Effector memory CD8-positive, alpha-beta T cell (primary cell): Measurements from ENCODE around the gene CXCL9.
"Not testable (repeated sequence)": the region's sequence is repeated elsewhere in the genome, so short reads cannot be mapped to it uniquely, and the experiment has no call there.

ENCODE experiments used
- ATAC-seq: fragments of 150-1000 bp; cut with Tn5 transposase; replicated peaks from 2 replicates; pipeline ENCODE4 v1.10.0; 2021; ENCODE audit warnings: mild to moderate bottlenecking, moderate library complexity
- DNase-seq, 3 experiments: peaks; one replicate each; pipeline ENCODE4 v3.0.0; 2021
- H3K27ac Mint-ChIP-seq, 2 donors: one replicate each; pipeline ENCODE4 v1.8.0; 2022; ENCODE audit warnings: mild to moderate bottlenecking in 2 of 2, mixed read lengths in 2 of 2, moderate library complexity in 2 of 2
- H3K27me3 Mint-ChIP-seq, 2 donors: one replicate each; pipeline ENCODE4 v1.8.0; 2022; ENCODE audit warnings: mixed read lengths in 2 of 2
- H3K36me3 Mint-ChIP-seq: one replicate; pipeline ENCODE4 v1.8.0; 2022; ENCODE audit warnings: mild to moderate bottlenecking, moderate library complexity, mixed read lengths; ENCODE audit not compliant: insufficient read depth
- H3K4me1 Mint-ChIP-seq, 2 donors: one replicate each; pipeline ENCODE4 v1.8.0; 2022; ENCODE audit warnings: low read depth in 2 of 2, mixed read lengths in 2 of 2
- H3K4me3 Mint-ChIP-seq, 2 donors: one replicate each; pipeline ENCODE4 v1.8.0; 2022; ENCODE audit warnings: mild to moderate bottlenecking in 2 of 2, mixed read lengths in 2 of 2, moderate library complexity in 2 of 2
- H3K9me3 Mint-ChIP-seq, 2 donors: one replicate each; pipeline ENCODE4 v1.8.0; 2022; ENCODE audit warnings: mixed read lengths in 2 of 2

The CXCL9 gene

GRCh38 chr4:75968084-75968483, 39.2 kb downstream of the CXCL9 start:
- no peak for ATAC-seq

GRCh38 chr4:75963558-75963957, 43.8 kb downstream of the CXCL9 start:
- no peaks in the 10 kb centered on the region for H3K4me1 Mint-ChIP-seq

More at GRCh38 chr4:75968084-75968483, 39.2 kb downstream of the CXCL9 start:
- H3K36me3 Mint-ChIP-seq = peaks cover 96% of the 10 kb centered on the region
- no peaks in the 10 kb centered on the region for H3K27me3 Mint-ChIP-seq
- DNase-seq = no peak
- no peaks in the 10 kb centered on the region for H3K4me1 Mint-ChIP-seq
- H3K27ac Mint-ChIP-seq = peak overlapping the region in 1 of 2 donors; percentile 65
- H3K9me3 Mint-ChIP-seq = no peaks in the 10 kb centered on the region
- no peak overlapping the region for H3K4me3 Mint-ChIP-seq

GRCh38 chr4:75962072-75962471, 45.2 kb downstream of the CXCL9 start:
- peaks cover 77% of the 10 kb centered on the region for H3K36me3 Mint-ChIP-seq
- H3K9me3 Mint-ChIP-seq, H3K4me3 Mint-ChIP-seq, H3K27ac Mint-ChIP-seq, ATAC-seq, H3K4me1 Mint-ChIP-seq, DNase-seq, H3K27me3 Mint-ChIP-seq: not testable (repeated sequence)

More at GRCh38 chr4:75963558-75963957, 43.8 kb downstream of the CXCL9 start:
- no peaks in the 10 kb centered on the region for H3K27me3 Mint-ChIP-seq
- DNase-seq (no peak), ATAC-seq (no peak)
- H3K4me3 Mint-ChIP-seq = no peak overlapping the region
- H3K9me3 Mint-ChIP-seq = no peaks in the 10 kb centered on the region
- H3K36me3 Mint-ChIP-seq = peaks cover 82% of the 10 kb centered on the region
- no peak overlapping the region for H3K27ac Mint-ChIP-seq

- H3K4me3 Mint-ChIP-seq, H3K27me3 Mint-ChIP-seq, H3K9me3 Mint-ChIP-seq, H3K27ac Mint-ChIP-seq, DNase-seq, ATAC-seq, H3K4me1 Mint-ChIP-seq: not testable (repeated sequence)
- H3K36me3 Mint-ChIP-seq = peaks cover 77% of the 10 kb centered on the region
Observed at GRCh38 chr4:75958546-75958945, 48.8 kb downstream of the CXCL9 start.

- not testable (repeated sequence) for DNase-seq, ATAC-seq, H3K27me3 Mint-ChIP-seq, H3K27ac Mint-ChIP-seq, H3K9me3 Mint-ChIP-seq, H3K4me3 Mint-ChIP-seq, H3K4me1 Mint-ChIP-seq
- peaks cover 82% of the 10 kb centered on the region for H3K36me3 Mint-ChIP-seq
Observed at GRCh38 chr4:75954811-75955210, 52.5 kb downstream of the CXCL9 start.

- no peak for ATAC-seq
- Mint-ChIP-seq H3K36me3 (peaks cover 82% of the 10 kb centered on the region), H3K27ac (no peak overlapping the region), H3K9me3 (no peaks in the 10 kb centered on the region), H3K4me3 (no peak overlapping the region), H3K27me3 (no peaks in the 10 kb centered on the region), H3K4me1 (no peaks in the 10 kb centered on the region)
- DNase-seq = no peak
Observed at GRCh38 chr4:75953509-75953908, 53.8 kb downstream of the CXCL9 start.
